SK-N-SH treated with all-trans-retinoic acid at 6 μM for 48 hours (cell line): ENCODE measurements around the gene NSA2.

Source experiments
- ATAC-seq: fragments of 200-7000 bp; cut with Tn5 transposase; 3 replicates; pipeline ENCODE4 v1.9.1; 2020; ENCODE audit warnings: mild to moderate bottlenecking, moderate library complexity
- ARNTL ChIP-seq: fragments of 450-650 bp; formaldehyde crosslinking; IDR thresholded peaks from 2 replicates; pipeline ENCODE4 v1.5.0; 2020; ENCODE audit warnings: low read depth, mild to moderate bottlenecking, moderate library complexity, borderline replicate concordance
- BACH2 ChIP-seq: fragments of 250-450 bp; sonication (Bioruptor Pico); IDR thresholded peaks from 2 replicates; pipeline ENCODE4 v1.9.0; 2021; ENCODE audit warnings: mild to moderate bottlenecking, borderline replicate concordance
- CSDC2 ChIP-seq: fragments of 250-450 bp; sonication (Bioruptor Pico); IDR thresholded peaks from 2 replicates; pipeline ENCODE4 v1.5.0; 2020; ENCODE audit warnings: mild to moderate bottlenecking, moderate library complexity
- ESRRG ChIP-seq: fragments of 250-450 bp; sonication (Bioruptor Pico); IDR thresholded peaks from 2 replicates; pipeline ENCODE4 v1.6.1; 2021; ENCODE audit warnings: mild to moderate bottlenecking
- ISL1 ChIP-seq: fragments of 250-450 bp; sonication (Bioruptor Pico); IDR thresholded peaks from 2 replicates; pipeline ENCODE4 v2.1.2; 2022; ENCODE audit warnings: mild to moderate bottlenecking, moderate library complexity
- OSR1 ChIP-seq: fragments of 250-450 bp; sonication (Bioruptor Pico); IDR thresholded peaks from 2 replicates; pipeline ENCODE4 v1.8.0; 2022; ENCODE audit warnings: moderate library complexity, mild to moderate bottlenecking, inconsistent platforms
- PPARA ChIP-seq: fragments of 250-450 bp; sonication (Bioruptor Pico); IDR thresholded peaks from 2 replicates; pipeline ENCODE4 v1.5.0; 2020; ENCODE audit warnings: mild to moderate bottlenecking, borderline replicate concordance
- RARB ChIP-seq: fragments of 250-450 bp; sonication (Bioruptor Pico); IDR thresholded peaks from 2 replicates; pipeline ENCODE4 v1.8.0; 2021; ENCODE audit warnings: mild to moderate bottlenecking, moderate library complexity
- ZC3H10 ChIP-seq: fragments of 250-450 bp; sonication (Bioruptor Pico); IDR thresholded peaks from 2 replicates; pipeline ENCODE4 v1.5.1; 2021; ENCODE audit warnings: mild to moderate bottlenecking, moderate library complexity
- ZFP30 ChIP-seq: fragments of 450-650 bp; formaldehyde crosslinking; IDR thresholded peaks from 2 replicates; pipeline ENCODE4 v1.5.0; 2022; ENCODE audit warnings: mild to moderate bottlenecking, moderate library complexity
- ZNF565 ChIP-seq: fragments of 450-650 bp; formaldehyde crosslinking; conservative IDR thresholded peaks from 2 replicates; pipeline ENCODE4 v1.5.0; 2020; ENCODE audit warnings: low read depth, mild to moderate bottlenecking, moderate library complexity
- ZNF70 ChIP-seq: fragments of 450-650 bp; formaldehyde crosslinking; IDR thresholded peaks from 2 replicates; pipeline ENCODE4 v1.5.0; 2020; ENCODE audit warnings: mild to moderate bottlenecking, moderate library complexity
- TF ChIP-seq, protein P1 (sequence below): fragments of 250-450 bp; sonication (Bioruptor Pico); IDR thresholded peaks from 2 replicates; pipeline ENCODE4 v1.5.0; 2020; ENCODE audit warnings: mild to moderate bottlenecking, moderate library complexity
- TF ChIP-seq, protein P2 (sequence below): fragments of 250-450 bp; sonication (Bioruptor Pico); IDR thresholded peaks from 2 replicates; pipeline ENCODE4 v1.8.0; 2021; ENCODE audit warnings: low read depth, mild to moderate bottlenecking, moderate library complexity, borderline replicate concordance
- TF ChIP-seq, protein P3 (sequence below): fragments of 250-450 bp; sonication (Bioruptor Pico); IDR thresholded peaks from 2 replicates; pipeline ENCODE4 v1.8.0; 2020; ENCODE audit warnings: mild to moderate bottlenecking, moderate library complexity, borderline replicate concordance
- TF ChIP-seq, protein P4 (sequence below): fragments of 250-450 bp; sonication (Bioruptor Pico); IDR thresholded peaks from 2 replicates; pipeline ENCODE4 v1.5.1; 2021; ENCODE audit warnings: mild to moderate bottlenecking, moderate library complexity

NSA2 gene

DNA sequence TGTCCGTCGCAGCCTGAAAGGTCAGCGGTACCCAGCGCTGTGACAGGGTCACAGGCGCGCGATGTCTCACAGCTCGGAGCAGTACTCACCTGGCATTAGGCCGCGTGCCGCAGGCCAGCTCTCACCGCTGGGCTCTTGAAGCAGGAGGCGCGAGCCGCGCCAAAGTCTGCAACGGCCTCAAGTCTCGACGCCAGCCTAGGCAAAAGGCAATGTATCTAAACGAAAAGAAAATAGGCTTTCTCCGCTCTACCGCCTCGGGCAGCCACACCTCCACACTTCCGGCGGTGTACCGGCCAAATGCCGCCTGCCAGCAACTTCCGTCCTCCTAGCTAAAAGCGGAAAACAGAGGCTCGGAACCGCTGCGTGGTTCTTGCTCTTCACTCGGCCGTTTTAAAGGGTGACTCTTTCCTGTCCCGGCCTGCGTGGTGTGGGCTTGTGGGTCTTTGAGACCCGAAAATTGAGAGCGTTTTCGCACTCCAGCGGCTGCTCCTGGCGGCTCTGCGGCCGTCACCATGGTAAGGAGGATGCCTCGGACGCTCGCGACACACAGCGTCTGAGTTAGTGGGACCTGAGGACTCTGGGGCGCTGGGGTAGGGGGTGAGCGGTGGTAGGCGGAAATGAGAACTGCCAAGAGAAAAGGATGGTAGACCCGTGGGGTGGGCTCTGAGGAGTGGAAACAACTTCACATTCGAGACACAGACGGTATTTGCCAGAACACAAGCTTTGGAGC lies at the start of gene NSA2, which contains the start of gene GFM2:
Gene NSA2, plus strand, starts transcription at position 401 of the 730 bp plus-strand sequence. Its CDS starts 112 bp downstream, at position 513.
Gene GFM2, minus strand, starts transcription at position 269 of the 730 bp plus-strand sequence. CDS start 3,375 bp downstream, outside the sequence.
- ATAC-seq = peak; percentile 90
- TF ChIP-seq, protein P1, sequence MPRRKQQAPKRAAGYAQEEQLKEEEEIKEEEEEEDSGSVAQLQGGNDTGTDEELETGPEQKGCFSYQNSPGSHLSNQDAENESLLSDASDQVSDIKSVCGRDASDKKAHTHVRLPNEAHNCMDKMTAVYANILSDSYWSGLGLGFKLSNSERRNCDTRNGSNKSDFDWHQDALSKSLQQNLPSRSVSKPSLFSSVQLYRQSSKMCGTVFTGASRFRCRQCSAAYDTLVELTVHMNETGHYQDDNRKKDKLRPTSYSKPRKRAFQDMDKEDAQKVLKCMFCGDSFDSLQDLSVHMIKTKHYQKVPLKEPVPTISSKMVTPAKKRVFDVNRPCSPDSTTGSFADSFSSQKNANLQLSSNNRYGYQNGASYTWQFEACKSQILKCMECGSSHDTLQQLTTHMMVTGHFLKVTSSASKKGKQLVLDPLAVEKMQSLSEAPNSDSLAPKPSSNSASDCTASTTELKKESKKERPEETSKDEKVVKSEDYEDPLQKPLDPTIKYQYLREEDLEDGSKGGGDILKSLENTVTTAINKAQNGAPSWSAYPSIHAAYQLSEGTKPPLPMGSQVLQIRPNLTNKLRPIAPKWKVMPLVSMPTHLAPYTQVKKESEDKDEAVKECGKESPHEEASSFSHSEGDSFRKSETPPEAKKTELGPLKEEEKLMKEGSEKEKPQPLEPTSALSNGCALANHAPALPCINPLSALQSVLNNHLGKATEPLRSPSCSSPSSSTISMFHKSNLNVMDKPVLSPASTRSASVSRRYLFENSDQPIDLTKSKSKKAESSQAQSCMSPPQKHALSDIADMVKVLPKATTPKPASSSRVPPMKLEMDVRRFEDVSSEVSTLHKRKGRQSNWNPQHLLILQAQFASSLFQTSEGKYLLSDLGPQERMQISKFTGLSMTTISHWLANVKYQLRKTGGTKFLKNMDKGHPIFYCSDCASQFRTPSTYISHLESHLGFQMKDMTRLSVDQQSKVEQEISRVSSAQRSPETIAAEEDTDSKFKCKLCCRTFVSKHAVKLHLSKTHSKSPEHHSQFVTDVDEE (CRISPR knock-in tag) = 0 out of 2 replicates have a peak, but pooled peaks have one; percentile 9
- TF ChIP-seq ZC3H10 (CRISPR knock-in tag) (no peak), ZNF70 (CRISPR knock-in tag) (peak; percentile 30; the same call in 1 of the 2 replicates)

DNA sequence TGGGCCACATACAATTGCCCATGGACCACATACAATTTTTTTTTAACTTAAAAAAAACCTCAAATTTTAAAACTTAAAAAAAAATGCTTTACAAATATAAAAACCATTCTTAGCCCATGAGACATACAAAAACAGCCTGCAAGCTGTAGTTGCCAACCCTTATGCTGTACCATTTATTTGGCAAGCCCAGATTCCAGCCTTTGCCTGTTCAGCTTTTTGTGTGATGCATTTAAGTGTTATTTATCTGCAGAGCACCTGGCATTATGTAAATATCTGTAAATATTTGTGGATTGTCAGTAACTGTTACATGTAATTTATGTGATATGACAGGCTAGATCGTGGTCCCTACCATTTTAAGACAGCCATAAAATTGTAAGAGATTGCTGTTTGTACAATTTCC lies 49.5 kb upstream of the NSA2 start:
- TF ChIP-seq ARNTL (CRISPR knock-in tag) (no peak), BACH2 (no peak), ZFP30 (CRISPR knock-in tag) (no peak), ZNF565 (CRISPR knock-in tag) (no peak), ESRRG (no peak), ZC3H10 (CRISPR knock-in tag) (no peak), OSR1 (CRISPR knock-in tag) (no peak), PPARA (CRISPR knock-in tag) (no peak), ISL1 (CRISPR knock-in tag) (no peak), ZNF70 (CRISPR knock-in tag) (no peak), RARB (no peak), CSDC2 (CRISPR knock-in tag) (no peak)
- TF ChIP-seq, protein P1 (CRISPR knock-in tag) = no peak
- TF ChIP-seq, protein P2, sequence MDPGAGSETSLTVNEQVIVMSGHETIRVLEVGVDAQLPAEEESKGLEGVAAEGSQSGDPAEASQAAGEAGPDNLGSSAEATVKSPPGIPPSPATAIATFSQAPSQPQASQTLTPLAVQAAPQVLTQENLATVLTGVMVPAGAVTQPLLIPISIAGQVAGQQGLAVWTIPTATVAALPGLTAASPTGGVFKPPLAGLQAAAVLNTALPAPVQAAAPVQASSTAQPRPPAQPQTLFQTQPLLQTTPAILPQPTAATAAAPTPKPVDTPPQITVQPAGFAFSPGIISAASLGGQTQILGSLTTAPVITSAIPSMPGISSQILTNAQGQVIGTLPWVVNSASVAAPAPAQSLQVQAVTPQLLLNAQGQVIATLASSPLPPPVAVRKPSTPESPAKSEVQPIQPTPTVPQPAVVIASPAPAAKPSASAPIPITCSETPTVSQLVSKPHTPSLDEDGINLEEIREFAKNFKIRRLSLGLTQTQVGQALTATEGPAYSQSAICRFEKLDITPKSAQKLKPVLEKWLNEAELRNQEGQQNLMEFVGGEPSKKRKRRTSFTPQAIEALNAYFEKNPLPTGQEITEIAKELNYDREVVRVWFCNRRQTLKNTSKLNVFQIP = no peak
- TF ChIP-seq, protein P3, sequence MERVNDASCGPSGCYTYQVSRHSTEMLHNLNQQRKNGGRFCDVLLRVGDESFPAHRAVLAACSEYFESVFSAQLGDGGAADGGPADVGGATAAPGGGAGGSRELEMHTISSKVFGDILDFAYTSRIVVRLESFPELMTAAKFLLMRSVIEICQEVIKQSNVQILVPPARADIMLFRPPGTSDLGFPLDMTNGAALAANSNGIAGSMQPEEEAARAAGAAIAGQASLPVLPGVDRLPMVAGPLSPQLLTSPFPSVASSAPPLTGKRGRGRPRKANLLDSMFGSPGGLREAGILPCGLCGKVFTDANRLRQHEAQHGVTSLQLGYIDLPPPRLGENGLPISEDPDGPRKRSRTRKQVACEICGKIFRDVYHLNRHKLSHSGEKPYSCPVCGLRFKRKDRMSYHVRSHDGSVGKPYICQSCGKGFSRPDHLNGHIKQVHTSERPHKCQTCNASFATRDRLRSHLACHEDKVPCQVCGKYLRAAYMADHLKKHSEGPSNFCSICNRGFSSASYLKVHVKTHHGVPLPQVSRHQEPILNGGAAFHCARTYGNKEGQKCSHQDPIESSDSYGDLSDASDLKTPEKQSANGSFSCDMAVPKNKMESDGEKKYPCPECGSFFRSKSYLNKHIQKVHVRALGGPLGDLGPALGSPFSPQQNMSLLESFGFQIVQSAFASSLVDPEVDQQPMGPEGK = no peak
- ATAC-seq = no peak

DNA sequence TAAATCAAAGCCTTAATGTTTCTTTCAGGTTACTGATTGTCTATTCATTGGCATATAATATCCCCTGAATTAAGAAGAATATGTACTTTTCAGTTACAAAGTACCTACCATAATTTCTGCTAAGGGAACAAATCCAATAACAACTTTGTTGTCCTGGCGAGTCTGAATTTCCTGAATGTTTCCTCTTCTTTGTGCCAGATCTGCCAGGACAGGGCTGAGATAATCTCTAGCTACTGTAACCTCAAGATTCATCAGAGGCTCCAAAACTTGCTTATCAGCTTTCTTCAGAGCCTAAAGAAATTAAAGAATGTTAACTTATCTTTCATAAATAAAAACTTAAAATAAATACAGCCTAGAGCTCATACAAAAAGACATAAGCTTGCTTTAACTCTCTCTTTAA lies 44.8 kb upstream of the NSA2 start:
- ATAC-seq = no peak
- TF ChIP-seq CSDC2 (CRISPR knock-in tag) = no peak
- TF ChIP-seq, protein P4, sequence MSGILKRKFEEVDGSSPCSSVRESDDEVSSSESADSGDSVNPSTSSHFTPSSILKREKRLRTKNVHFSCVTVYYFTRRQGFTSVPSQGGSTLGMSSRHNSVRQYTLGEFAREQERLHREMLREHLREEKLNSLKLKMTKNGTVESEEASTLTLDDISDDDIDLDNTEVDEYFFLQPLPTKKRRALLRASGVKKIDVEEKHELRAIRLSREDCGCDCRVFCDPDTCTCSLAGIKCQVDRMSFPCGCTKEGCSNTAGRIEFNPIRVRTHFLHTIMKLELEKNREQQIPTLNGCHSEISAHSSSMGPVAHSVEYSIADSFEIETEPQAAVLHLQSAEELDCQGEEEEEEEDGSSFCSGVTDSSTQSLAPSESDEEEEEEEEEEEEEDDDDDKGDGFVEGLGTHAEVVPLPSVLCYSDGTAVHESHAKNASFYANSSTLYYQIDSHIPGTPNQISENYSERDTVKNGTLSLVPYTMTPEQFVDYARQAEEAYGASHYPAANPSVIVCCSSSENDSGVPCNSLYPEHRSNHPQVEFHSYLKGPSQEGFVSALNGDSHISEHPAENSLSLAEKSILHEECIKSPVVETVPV (CRISPR knock-in tag) = no peak
- TF ChIP-seq, protein P3 = no peak
- TF ChIP-seq, all 23 proteins: peak for 0
